Testis (tissue), 3 donors: ENCODE results near the gene SLC9A2. TPM values are rescaled to one million over a fixed set of nuclear protein-coding genes. Genes with fewer than 3 reads are reported as not detected.

ENCODE experiments used
- DNase-seq: peaks from one replicate; pipeline ENCODE4 v3.0.0-alpha.2; 2019
- H3K27ac ChIP-seq, 2 donors: fragments of 200-600 bp; sonication (generic); one replicate each; pipeline ENCODE4 v1.5.1; 2019
- H3K27me3 ChIP-seq: fragments of 200-600 bp; sonication (generic); one replicate; pipeline ENCODE4 v1.5.1; 2019
- H3K36me3 ChIP-seq: fragments of 200-600 bp; sonication (generic); one replicate; pipeline ENCODE4 v1.5.1; 2017; ENCODE audit warnings: low read depth; ENCODE audit errors: missing control alignments
- H3K4me1 ChIP-seq: fragments of 200-600 bp; sonication (generic); one replicate; pipeline ENCODE4 v1.5.1; 2019
- H3K4me3 ChIP-seq, 2 donors: fragments of 200-600 bp; sonication (generic); one replicate each; pipeline ENCODE4 v1.5.1; 2017 to 2019
- H3K9me3 ChIP-seq: fragments of 200-600 bp; sonication (generic); one replicate; pipeline ENCODE4 v1.5.1; 2017
- POLR2A ChIP-seq: fragments of 450-650 bp; IDR thresholded peaks from one replicate; pipeline ENCODE4 v1.6.1; 2017; ENCODE audit warnings: antibody characterized with exemption, mild to moderate bottlenecking, moderate library complexity
- WGBS, 2 donors: methylation state at CpG; one replicate each; pipeline ENCODE4 v1.1.5; 2018; 5-methylcytosine and 5-hydroxymethylcytosine counted together
- intact Hi-C: fragments of 100-400 bp; cut with DNase I; formaldehyde crosslinking; loops from one replicate; pipeline ENCODE4 v1.15.1; 2023; ENCODE audit warnings: low total_unique reads
- polyA plus RNA-seq: library from polyadenylated mRNA; stranded (reverse); fragments of 350-450 nt; fragmentation: Illumina TruSeq; extraction: RNeasy Lipid Tissue Mini Kit (QIAGEN cat#74804); gene quantifications from one replicate; pipeline ENCODE4 v1.2.3, GENCODE V29; 2014; ENCODE audit warnings: low read depth, low replicate concordance; ENCODE audit not compliant: insufficient read depth
- total RNA-seq, 2 donors: library from RNA; depleted of rRNA; stranded (reverse); fragments of >200 nt; gene quantifications; one replicate each; pipeline ENCODE4 v1.2.3, GENCODE V29; 2016
- TF ChIP-seq, protein P1 (sequence below), 3 experiments: fragments of 450-650 bp in 2 of 3; fragments of 200-600 bp in 1 of 3; sonication (generic) in 1 of 3; IDR thresholded peaks; one replicate each; pipeline ENCODE4 v1.5.1; 2016 to 2019; ENCODE audit warnings: antibody characterized with exemption in 3 of 3, mild to moderate bottlenecking in 2 of 3, moderate library complexity in 1 of 3

The SLC9A2 gene
- total and polyA plus RNA-seq, 3 donors from 2014 or later, result 8.4 to 16.3 (median 9.4) TPM

DNA sequence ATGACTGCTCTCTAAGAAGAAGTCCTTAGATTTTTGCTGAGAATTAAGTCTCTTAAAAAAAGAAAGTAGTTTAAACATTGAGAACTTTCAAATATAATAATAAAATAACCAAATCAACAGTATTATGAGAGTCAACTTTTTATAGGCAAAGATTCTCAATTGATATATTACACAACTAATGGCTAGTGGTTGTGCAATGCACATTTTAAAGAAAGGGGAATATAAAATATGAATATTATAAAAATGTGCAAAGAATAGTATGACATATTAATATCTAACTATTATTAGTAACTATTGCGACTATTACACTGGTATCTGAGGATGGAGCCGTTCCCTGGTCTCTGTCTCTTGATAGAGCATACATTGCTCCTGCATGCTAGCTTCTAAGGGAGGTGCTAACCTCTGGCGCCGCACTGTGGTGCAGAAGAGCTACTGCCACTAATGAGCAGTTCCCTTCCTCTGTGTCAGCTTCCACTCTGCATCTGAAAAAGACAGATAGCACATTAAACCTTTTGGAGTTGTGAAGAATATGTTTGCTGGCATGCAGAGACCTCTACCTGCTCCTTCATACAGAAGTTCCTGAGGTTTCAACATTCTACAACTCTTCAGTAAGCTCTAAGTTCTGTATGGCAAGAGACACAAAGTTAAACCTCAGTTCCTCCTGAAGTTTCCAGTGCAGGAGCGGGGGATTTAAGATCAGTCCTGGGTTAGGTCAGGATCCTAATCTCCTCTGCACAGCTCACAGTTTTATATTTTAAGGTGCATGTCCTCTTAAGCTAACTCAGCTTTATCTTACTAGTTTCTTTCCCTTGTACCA lies 3.5 kb upstream of the SLC9A2 start:
- peak; percentile 78 for DNase-seq
- H3K4me3 ChIP-seq, result no peak overlapping the region
- no peak for TF ChIP-seq POLR2A
- TF ChIP-seq, protein P1, sequence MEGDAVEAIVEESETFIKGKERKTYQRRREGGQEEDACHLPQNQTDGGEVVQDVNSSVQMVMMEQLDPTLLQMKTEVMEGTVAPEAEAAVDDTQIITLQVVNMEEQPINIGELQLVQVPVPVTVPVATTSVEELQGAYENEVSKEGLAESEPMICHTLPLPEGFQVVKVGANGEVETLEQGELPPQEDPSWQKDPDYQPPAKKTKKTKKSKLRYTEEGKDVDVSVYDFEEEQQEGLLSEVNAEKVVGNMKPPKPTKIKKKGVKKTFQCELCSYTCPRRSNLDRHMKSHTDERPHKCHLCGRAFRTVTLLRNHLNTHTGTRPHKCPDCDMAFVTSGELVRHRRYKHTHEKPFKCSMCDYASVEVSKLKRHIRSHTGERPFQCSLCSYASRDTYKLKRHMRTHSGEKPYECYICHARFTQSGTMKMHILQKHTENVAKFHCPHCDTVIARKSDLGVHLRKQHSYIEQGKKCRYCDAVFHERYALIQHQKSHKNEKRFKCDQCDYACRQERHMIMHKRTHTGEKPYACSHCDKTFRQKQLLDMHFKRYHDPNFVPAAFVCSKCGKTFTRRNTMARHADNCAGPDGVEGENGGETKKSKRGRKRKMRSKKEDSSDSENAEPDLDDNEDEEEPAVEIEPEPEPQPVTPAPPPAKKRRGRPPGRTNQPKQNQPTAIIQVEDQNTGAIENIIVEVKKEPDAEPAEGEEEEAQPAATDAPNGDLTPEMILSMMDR (IDR thresholded peaks at IDR 0.05), result peak; percentile 42 to 67 (median 64)
- 23 to 24% methylated on average over 5 of the region's 5 CpGs for WGBS, 2 donors
- no peaks in the 10 kb centered on the region for H3K9me3 ChIP-seq
- intact Hi-C loops, result no loop called here
- H3K36me3 ChIP-seq, result no peaks in the 10 kb centered on the region
- no peaks in the 10 kb centered on the region for H3K27me3 ChIP-seq
- no peak overlapping the region for H3K27ac ChIP-seq
- H3K4me1 ChIP-seq, result peaks cover 4% of the 10 kb centered on the region

GRCh38 chr2:102618452-102619413 lies 620 bp upstream of the SLC9A2 start:
- TF ChIP-seq POLR2A, result no peak
- TF ChIP-seq, protein P1 (IDR thresholded peaks at IDR 0.05), result no peak
- Histone ChIP-seq H3K4me1 (peaks cover 4% of the 10 kb centered on the region), H3K4me3 (peak overlapping the region; percentile 44 to 68), H3K27ac (peak overlapping the region; percentile 56 to 72), H3K9me3 (no peaks in the 10 kb centered on the region), H3K36me3 (no peaks in the 10 kb centered on the region), H3K27me3 (no peaks in the 10 kb centered on the region)
- intact Hi-C loops, result no loop called here
- WGBS, 2 donors, result 1 to 4% methylated on average over 18 to 35 of the region's 59 CpGs
- peak; percentile 61 for DNase-seq

GRCh38 chr2:102620332-102620731 lies 979 bp downstream of the SLC9A2 start:
- intact Hi-C loops, result no loop called here
- Histone ChIP-seq H3K36me3 (no peaks in the 10 kb centered on the region), H3K4me1 (peaks cover 4% of the 10 kb centered on the region), H3K27ac (no peak overlapping the region), H3K27me3 (no peaks in the 10 kb centered on the region), H3K4me3 (peak overlapping the region in 1 of 2 donors; percentile 68), H3K9me3 (no peaks in the 10 kb centered on the region)
- 27 to 37% methylated on average over 10 to 11 of the region's 11 CpGs for WGBS, 2 donors
- no peak for DNase-seq
- no peak for TF ChIP-seq POLR2A
- TF ChIP-seq, protein P1 (IDR thresholded peaks at IDR 0.05), result no peak

DNA sequence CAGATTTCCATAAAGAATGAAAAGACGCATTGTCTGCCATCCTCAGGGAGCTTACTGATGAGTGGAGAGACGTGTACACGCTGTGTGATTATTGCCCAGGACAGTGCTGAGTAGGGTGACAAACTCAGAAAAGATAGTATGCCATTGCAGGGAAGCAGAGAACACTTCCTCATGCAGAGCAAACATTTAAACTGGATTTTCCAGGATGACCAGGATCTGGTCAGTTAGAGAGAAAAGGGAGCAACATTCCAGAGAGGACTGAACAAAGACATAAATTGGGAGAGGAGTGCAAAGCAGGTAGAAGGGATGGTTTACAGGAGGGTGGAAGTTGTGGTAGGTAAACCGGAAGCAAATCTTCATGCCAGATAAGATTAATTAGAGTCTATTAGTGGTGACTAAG lies 2.3 kb downstream of the SLC9A2 start:
- H3K4me3 ChIP-seq, result no peak overlapping the region
- H3K36me3 ChIP-seq, result no peaks in the 10 kb centered on the region
- H3K27ac ChIP-seq, result no peak overlapping the region
- DNase-seq, result no peak
- intact Hi-C loops, result no loop called here
- peaks cover 4% of the 10 kb centered on the region for H3K4me1 ChIP-seq
- no peaks in the 10 kb centered on the region for H3K9me3 ChIP-seq
- no peaks in the 10 kb centered on the region for H3K27me3 ChIP-seq
- TF ChIP-seq, protein P1 (IDR thresholded peaks at IDR 0.05), result no peak
- no peak for TF ChIP-seq POLR2A
- 57 to 61% methylated on average over 4 of the region's 4 CpGs for WGBS, 2 donors
